8988T (cell line): ENCODE results near the gene LDLRAD4.

ENCODE experiments used
- DNase-seq: peaks from one replicate; pipeline ENCODE4 v3.0.0; 2011

The LDLRAD4 gene

GRCh38 chr18:13268158-13269012, 49.8 kb downstream of the LDLRAD4 start:
- no peak for DNase-seq

- DNase-seq = no peak
Observed at GRCh38 chr18:13269013-13269280, 50.4 kb downstream of the LDLRAD4 start.

- no peak for DNase-seq
Observed at GRCh38 chr18:13269521-13270011, 51.0 kb downstream of the LDLRAD4 start.

- no peak for DNase-seq
Observed at GRCh38 chr18:13270279-13270855, 51.8 kb downstream of the LDLRAD4 start.

GRCh38 chr18:13271302-13271911, 52.8 kb downstream of the LDLRAD4 start:
- no peak for DNase-seq

GRCh38 chr18:13272416-13272815, 53.9 kb downstream of the LDLRAD4 start:
- no peak for DNase-seq

- DNase-seq = no peak
Observed at GRCh38 chr18:13273800-13274199, 55.2 kb downstream of the LDLRAD4 start.

- DNase-seq = no peak
Observed at GRCh38 chr18:13275075-13275474, 56.5 kb downstream of the LDLRAD4 start.

- no peak for DNase-seq
Observed at GRCh38 chr18:13276530-13277520, 58.3 kb downstream of the LDLRAD4 start.

- no peak for DNase-seq
Observed at GRCh38 chr18:13278062-13278630, 59.6 kb downstream of the LDLRAD4 start.

- no peak for DNase-seq
Observed at GRCh38 chr18:13279181-13280069, 60.9 kb downstream of the LDLRAD4 start.

- no peak for DNase-seq
Observed at GRCh38 chr18:13280070-13280795, 61.7 kb downstream of the LDLRAD4 start.

GRCh38 chr18:13281406-13281805, 62.8 kb downstream of the LDLRAD4 start:
- DNase-seq = no peak

GRCh38 chr18:13283746-13284145, 65.2 kb downstream of the LDLRAD4 start:
- no peak for DNase-seq

GRCh38 chr18:13284330-13285027, 65.9 kb downstream of the LDLRAD4 start:
- no peak for DNase-seq

- DNase-seq = no peak
Observed at GRCh38 chr18:13285874-13286273, 67.3 kb downstream of the LDLRAD4 start.

GRCh38 chr18:13286456-13287125, 68.0 kb downstream of the LDLRAD4 start:
- DNase-seq = no peak

GRCh38 chr18:13287372-13287771, 68.8 kb downstream of the LDLRAD4 start:
- DNase-seq = no peak

- no peak for DNase-seq
Observed at GRCh38 chr18:13288509-13289133, 70.1 kb downstream of the LDLRAD4 start.
